Measurements from ENCODE around the gene PCDHGA8.
"Not testable (repeated sequence)": the region's sequence is repeated elsewhere in the genome, so short reads cannot be mapped to it uniquely, and the experiment has no call there.

PCDHGA8 gene

DNA sequence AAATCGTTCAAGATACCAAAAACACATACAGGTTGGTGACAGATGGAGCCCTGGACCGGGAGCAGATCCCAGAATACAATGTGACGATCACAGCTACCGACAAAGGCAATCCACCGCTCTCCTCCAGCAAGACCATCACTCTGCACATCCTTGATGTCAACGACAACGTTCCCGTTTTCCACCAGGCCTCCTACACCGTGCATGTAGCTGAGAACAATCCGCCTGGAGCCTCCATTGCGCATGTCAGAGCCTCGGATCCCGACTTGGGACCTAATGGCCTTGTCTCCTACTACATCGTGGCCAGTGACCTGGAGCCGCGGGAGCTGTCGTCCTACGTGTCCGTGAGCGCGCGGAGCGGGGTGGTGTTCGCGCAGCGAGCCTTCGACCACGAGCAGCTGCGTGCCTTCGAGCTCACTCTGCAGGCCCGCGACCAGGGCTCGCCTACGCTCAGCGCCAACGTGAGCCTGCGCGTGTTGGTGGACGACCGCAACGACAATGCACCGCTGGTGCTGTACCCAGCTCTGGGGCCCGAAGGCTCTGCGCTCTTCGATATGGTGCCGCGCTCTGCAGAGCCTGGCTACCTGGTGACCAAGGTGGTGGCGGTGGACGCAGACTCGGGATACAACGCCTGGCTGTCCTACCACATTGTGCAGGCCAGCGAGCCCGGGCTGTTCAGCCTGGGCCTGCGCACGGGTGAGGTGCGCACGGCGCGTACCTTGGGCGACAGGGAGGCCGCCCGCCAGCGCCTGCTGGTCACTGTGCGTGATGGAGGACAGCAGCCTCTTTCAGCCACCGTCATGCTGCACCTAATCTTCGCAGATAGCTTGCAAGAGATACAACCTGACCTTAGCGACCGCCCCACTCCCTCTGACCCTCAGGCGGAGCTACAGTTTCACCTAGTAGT lies 20.6 kb upstream of the PCDHGA8 start:
- DNase-seq: no peak

DNA sequence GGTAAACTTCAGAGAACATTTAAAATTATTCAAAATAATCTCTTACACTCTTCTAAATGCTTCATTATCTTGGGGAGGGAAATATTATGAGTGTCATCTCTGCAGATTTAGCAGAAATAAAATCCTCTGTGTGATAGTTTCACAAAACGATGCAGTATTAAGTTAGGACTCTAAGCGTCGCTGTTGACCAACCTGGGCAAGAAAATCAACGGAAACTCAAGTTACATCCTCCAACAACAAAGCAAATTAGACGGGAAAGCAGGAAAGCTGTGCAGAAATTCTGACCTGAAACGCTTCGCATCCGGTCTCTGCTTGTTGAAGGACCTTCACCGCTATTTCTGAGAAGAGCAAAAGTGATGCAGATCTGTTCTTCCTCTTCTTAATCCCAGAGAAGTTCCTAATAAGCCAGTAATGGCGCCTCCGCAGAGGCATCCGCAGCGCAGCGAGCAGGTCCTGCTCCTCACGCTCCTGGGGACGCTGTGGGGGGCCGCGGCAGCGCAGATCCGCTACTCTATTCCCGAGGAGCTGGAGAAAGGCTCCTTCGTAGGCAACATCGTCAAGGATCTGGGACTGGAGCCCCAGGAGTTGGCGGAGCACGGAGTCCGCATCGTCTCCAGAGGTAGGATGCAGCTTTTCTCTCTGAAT lies 18.6 kb upstream of the PCDHGA8 start, which contains the start of gene PCDHGA6:
PCDHGA6 (plus strand) TSS at position 219 of the 645 bp plus-strand sequence; CDS start at position 412, 193 bp downstream.
- DNase-seq: no peak

DNA sequence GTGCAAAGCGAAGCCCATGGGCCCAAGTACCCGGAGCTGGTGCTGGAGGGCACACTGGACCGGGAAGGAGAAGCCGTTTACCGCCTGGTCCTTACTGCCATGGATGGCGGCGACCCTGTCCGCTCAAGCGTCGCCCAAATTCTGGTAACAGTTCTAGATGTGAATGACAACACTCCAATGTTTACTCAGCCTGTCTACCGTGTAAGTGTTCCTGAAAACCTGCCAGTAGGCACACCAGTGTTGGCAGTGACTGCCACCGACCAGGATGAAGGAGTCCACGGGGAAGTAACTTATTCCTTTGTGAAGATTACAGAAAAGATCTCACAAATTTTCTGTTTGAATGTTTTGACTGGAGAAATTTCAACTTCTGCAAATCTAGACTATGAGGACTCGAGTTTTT lies 17.8 kb upstream of the PCDHGA8 start:
- DNase-seq: no peak

DNA sequence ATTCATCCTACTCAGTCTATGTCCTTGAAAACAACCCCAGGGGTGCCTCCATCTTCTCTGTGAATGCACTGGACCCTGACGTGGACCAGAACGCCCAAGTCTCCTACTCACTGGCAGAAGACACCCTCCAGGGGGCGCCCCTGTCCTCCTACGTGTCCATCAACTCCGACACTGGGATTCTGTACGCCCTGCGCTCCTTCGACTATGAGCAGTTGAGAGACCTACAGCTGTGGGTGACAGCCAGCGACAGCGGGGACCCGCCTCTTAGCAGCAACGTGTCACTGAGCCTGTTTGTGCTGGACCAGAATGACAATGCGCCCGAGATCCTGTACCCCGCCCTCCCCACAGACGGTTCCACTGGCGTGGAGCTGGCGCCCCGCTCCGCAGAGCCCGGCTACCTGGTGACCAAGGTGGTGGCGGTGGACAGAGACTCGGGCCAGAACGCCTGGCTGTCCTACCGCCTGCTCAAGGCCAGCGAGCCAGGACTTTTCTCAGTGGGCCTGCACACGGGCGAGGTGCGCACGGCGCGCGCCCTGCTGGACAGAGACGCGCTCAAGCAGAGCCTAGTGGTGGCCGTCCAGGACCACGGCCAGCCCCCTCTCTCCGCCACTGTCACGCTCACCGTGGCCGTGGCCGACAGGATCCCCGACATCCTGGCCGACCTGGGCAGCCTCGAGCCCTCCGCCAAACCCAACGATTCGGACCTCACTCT lies 16.8 kb upstream of the PCDHGA8 start:
- DNase-seq: not testable (repeated sequence)

DNA sequence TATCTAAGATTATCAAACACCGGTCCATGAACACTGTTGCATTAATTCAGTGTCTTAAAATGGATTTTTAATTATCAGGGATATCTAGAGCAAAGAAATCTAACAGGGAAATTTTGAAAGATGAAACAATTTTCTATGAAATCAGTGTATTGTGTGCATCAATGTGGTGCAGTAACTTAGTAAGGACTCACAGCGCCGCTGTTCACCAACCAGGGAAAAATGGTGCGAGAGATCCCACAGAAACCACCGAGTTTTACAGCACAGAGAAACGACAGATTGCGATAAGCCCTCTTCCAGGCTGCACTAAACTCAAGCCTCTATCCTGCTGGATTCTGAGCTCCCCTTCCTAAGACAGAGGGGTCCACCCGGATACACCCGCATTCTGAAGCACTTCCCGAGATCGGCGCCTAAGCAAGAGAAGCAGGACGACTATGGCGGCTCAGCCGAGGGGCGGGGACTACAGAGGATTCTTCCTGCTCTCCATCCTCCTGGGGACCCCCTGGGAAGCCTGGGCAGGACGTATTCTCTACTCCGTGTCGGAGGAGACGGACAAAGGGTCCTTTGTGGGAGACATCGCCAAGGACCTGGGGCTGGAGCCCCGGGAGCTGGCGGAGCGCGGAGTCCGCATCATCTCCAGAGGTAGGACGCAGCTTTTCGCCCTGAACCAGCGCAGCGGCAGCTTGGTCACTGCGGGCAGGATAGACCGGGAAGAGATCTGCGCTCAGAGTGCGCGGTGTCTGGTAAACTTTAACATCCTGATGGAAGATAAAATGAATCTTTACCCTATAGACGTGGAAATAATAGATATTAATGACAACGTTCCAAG lies 9.8 kb upstream of the PCDHGA8 start, which contains the start of gene PCDHGA7:
PCDHGA7 (plus strand) TSS at position 274 of the 826 bp plus-strand sequence; CDS start at position 432, 158 bp downstream.
- DNase-seq: no peak

DNA sequence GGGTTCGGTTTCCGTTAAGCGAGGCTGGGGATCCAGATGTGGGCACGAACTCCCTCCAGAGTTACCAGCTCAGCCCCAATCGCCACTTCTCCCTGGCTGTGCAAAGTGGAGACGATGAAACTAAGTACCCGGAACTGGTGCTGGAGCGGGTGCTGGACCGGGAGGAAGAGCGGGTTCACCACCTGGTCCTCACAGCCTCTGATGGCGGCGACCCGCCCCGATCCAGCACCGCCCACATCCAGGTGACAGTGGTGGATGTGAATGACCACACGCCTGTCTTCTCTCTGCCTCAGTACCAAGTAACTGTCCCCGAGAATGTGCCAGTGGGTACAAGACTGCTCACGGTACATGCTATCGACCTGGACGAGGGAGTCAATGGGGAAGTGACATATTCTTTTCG lies 9.1 kb upstream of the PCDHGA8 start:
- DNase-seq: no peak

DNA sequence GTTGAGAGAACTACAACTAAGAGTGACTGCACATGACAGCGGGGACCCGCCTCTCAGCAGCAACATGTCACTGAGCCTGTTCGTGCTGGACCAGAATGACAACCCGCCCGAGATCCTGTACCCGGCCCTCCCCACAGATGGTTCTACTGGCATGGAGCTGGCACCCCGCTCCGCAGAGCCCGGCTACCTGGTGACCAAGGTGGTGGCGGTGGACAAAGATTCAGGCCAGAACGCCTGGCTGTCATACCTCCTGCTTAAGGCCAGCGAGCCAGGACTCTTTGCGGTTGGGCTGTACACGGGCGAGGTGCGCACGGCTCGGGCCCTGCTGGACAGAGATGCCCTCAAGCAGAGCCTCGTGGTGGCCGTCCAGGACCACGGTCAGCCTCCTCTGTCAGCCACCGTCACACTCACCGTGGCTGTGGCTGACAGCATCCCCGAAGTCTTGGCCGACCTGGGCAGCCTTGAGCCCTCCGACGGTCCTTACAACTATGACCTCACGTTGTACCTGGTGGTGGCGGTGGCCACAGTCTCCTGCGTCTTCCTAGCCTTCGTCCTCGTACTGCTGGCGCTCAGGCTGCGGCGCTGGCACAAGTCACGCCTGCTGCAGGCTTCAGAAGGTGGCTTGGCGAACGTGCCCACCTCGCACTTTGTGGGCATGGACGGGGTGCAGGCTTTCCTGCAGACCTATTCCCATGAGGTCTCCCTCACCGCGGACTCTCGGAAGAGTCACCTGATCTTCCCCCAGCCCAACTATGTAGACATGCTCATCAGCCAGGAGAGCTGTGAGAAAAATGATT lies 7.8 kb upstream of the PCDHGA8 start:
- DNase-seq: no peak

DNA sequence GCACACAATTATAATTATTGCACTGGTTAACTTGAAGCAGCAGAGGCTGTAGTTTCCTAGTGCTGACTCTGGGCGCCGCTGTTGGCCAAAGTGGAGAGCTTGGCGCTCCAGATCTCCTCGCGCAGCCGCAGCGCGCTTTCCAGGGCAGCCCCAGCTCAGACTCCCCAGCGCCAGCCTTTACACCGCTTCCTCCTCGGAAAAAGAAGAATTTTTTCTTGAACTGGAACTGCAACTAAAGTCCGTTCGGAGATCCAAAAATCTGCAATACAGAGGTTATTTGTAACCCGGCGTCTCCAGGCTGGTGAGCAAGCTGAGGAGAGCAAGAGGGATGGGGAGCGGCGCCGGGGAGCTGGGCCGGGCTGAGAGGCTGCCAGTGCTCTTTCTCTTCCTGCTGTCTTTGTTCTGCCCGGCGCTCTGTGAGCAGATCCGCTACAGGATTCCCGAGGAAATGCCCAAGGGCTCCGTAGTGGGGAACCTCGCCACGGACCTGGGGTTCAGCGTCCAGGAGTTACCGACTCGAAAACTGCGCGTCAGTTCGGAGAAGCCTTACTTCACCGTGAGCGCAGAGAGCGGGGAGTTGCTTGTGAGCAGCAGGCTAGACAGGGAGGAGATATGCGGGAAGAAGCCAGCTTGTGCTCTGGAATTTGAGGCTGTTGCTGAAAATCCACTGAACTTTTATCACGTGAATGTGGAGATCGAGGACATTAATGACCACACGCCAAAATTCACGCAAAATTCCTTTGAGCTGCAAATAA lies 4.7 kb upstream of the PCDHGA8 start, which contains the start of gene PCDHGB4:
PCDHGB4 (plus strand) TSS at position 142 of the 755 bp plus-strand sequence; CDS start at position 329, 187 bp downstream.
- DNase-seq: not testable (repeated sequence)

DNA sequence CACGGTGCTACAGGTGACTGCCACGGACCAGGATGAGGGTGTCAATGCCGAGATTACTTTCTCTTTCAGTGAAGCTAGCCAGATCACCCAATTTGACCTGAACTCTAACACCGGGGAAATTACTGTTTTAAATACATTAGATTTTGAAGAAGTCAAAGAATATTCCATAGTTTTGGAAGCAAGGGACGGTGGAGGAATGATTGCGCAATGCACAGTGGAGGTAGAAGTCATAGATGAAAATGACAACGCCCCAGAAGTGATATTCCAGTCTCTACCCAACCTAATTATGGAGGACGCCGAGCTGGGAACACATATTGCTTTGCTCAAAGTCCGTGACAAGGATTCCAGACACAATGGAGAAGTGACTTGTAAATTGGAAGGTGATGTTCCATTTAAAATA lies 3.8 kb upstream of the PCDHGA8 start:
- no peak for DNase-seq

DNA sequence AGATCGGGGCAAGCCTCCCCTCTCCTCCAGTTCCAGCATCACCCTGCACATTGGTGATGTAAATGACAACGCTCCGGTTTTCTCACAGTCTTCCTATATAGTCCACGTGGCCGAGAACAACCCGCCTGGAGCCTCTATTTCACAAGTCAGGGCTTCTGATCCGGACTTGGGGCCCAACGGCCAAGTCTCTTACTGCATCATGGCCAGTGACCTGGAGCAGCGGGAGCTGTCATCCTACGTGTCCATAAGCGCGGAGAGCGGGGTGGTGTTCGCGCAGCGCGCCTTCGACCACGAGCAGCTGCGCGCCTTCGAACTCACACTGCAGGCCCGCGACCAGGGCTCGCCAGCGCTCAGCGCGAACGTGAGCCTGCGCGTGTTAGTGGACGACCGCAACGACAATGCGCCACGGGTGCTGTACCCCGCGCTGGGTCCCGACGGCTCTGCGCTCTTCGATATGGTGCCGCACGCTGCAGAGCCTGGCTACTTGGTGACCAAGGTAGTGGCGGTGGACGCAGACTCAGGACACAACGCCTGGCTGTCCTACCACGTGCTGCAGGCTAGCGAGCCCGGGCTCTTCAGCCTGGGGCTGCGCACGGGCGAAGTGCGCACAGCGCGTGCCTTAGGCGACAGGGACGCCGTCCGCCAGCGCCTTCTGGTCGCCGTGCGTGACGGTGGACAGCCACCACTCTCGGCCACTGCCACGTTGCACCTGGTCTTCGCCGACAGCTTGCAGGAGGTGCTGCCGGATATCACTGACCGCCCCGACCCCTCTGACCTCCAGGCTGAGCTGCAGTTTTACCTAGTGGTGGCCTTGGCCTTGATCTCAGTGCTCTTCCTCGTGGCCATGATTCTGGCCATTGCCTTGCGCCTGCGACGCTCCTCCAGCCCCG lies 3.0 kb upstream of the PCDHGA8 start:
- DNase-seq: no peak

DNA sequence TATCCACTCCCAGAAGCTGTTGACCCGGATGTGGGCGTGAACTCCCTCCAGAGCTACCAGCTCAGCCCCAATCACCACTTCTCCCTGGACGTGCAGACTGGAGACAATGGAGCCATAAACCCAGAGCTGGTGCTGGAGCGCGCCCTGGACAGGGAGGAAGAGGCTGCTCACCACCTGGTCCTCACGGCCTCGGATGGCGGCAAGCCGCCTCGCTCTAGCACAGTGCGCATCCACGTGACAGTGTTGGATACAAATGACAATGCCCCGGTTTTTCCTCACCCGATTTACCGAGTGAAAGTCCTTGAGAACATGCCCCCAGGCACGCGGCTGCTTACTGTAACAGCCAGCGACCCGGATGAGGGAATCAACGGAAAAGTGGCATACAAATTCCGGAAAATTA lies 834 bp downstream of the PCDHGA8 start:
- DNase-seq: no peak

DNA sequence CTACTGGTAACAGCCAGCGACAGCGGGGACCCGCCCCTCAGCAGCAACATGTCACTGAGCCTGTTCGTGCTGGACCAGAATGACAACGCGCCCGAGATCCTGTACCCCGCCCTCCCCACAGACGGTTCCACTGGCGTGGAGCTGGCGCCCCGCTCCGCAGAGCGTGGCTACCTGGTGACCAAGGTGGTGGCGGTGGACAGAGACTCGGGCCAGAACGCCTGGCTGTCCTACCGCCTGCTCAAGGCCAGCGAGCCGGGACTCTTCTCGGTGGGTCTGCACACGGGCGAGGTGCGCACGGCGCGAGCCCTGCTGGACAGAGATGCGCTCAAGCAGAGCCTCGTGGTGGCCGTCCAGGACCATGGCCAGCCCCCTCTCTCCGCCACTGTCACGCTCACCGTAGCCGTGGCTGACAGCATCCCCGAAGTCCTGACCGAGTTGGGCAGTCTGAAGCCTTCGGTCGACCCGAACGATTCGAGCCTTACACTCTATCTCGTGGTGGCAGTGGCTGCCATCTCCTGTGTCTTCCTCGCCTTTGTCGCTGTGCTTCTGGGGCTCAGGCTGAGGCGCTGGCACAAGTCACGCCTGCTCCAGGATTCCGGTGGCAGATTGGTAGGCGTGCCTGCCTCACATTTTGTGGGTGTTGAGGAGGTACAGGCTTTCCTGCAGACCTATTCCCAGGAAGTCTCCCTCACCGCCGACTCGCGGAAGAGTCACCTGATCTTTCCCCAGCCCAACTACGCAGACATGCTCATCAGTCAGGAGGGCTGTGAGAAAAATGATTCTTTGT lies 2.2 kb downstream of the PCDHGA8 start:
- DNase-seq: not testable (repeated sequence)

DNA sequence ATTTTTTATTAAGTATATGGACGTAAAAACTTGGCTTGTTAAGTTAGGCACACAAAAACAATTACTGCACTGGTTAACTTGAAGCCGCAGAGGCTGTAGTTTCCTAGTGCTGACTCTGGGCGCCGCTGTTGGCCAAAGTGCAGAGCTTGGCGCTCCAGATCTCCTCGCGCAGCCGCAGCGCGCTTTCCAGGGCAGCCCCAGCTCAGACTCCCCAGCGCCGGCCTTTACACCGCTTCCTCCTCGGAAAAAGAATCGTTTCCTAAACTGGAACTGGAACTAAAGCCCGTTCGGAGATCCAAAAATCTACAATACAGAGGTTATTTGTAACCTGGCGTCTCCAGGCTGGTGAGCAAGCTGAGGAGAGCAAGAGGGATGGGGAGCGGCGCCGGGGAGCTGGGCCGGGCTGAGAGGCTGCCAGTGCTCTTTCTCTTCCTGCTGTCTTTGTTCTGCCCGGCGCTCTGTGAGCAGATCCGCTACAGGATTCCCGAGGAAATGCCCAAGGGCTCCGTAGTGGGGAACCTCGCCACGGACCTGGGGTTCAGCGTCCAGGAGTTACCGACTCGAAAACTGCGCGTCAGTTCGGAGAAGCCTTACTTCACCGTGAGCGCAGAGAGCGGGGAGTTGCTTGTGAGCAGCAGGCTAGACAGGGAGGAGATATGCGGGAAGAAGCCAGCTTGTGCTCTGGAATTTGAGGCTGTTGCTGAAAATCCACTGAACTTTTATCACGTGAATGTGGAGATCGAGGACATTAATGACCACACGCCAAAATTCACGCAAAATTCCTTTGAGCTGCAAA lies 5.5 kb downstream of the PCDHGA8 start, which contains the start of gene PCDHGB5:
PCDHGB5 (plus strand) TSS at position 192 of the 796 bp plus-strand sequence; CDS start at position 373, 181 bp downstream.
- not testable (repeated sequence) for DNase-seq

DNA sequence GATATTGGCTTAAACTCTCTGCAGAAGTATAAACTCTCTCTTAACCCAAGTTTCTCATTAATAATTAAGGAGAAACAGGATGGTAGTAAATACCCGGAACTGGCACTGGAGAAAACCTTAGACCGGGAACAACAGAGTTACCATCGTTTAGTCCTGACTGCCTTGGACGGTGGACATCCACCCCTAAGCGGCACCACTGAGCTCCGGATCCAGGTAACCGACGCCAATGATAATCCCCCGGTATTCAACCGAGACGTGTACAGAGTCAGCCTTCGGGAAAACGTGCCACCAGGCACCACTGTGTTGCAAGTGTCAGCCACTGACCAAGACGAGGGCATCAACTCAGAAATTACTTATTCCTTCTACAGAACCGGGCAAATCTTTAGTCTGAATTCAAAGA lies 6.2 kb downstream of the PCDHGA8 start:
- no peak for DNase-seq

DNA sequence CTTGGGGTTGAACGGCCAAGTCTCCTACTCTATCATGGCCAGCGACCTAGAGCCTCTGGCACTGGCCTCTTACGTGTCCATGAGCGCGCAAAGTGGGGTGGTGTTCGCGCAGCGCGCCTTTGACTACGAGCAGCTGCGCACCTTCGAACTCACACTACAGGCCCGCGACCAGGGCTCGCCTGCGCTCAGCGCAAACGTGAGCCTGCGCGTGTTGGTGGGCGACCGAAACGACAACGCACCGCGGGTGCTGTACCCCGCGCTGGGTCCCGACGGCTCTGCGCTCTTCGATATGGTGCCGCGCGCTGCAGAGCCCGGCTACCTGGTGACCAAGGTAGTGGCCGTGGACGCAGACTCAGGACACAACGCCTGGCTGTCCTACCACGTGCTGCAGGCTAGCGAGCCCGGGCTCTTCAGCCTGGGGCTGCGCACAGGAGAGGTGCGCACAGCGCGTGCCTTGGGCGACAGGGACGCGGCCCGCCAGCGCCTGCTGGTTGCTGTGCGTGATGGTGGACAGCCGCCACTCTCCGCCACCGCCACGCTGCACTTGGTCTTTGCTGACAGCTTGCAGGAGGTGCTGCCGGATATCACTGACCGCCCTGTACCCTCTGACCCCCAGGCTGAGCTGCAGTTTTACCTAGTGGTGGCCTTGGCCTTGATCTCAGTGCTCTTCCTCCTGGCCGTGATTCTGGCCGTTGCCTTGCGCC lies 7.3 kb downstream of the PCDHGA8 start:
- no peak for DNase-seq

DNA sequence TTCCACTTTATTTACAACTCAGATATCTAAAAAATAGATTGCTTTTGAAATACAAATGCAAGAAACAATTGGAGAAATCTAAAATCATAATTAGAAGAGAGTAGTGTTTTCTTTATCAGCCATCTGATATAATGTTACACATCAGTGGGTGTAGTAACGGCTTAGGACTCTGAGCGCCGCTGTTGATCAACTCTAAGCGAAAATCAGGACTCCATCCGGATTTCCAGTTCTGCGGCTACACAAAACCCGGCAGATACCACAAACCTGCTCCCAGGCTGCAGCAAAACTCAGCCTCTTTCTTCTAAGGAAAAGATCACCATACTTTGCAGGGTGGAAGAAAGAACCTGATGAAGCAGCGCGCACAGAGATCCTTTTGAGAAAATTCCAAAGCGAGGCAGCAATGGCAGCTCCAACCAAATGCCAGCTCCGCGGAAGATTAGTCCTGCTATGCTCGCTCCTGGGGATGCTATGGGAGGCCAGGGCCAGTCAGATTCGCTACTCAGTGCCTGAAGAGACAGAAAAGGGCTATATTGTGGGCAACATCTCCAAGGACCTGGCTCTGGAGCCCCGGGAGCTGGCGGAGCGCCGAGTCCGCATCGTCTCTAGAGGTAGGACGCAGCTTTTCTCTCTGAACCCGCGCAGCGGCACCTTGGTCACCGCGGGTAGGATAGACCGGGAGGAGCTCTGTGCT lies 10.3 kb downstream of the PCDHGA8 start, which contains the start of gene PCDHGA9:
PCDHGA9 (plus strand) TSS at position 226 of the 691 bp plus-strand sequence; CDS start at position 401, 175 bp downstream.
- no peak for DNase-seq

Measured in NCI-H146 (cell line).